Mesendoderm (in vitro differentiated cells): ENCODE data around the gene MEF2C.

ENCODE experiments used
- DNase-seq: peaks from one replicate; pipeline ENCODE4 v3.0.0; 2013
- H2AK5ac ChIP-seq: 2 replicates; pipeline ENCODE4 v1.6.1; 2013; ENCODE audit warnings: low read length, inconsistent platforms
- H2BK120ac ChIP-seq: 2 replicates; pipeline ENCODE4 v1.6.1; 2013; ENCODE audit warnings: low read depth, mild to moderate bottlenecking, low read length, moderate library complexity, mixed read lengths
- H2BK15ac ChIP-seq: replicated peaks from 2 replicates; pipeline ENCODE4 v1.6.1; 2013; ENCODE audit warnings: low read depth, mild to moderate bottlenecking, moderate library complexity
- H2BK5ac ChIP-seq: 2 replicates; pipeline ENCODE4 v1.6.1; 2013; ENCODE audit warnings: low read length, inconsistent platforms
- H3K18ac ChIP-seq: 2 replicates; pipeline ENCODE4 v1.6.1; 2013; ENCODE audit warnings: mild to moderate bottlenecking, low read length, mixed read lengths
- H3K23ac ChIP-seq: one replicate; pipeline ENCODE4 v1.6.1; 2013; ENCODE audit warnings: low read length
- H3K27ac ChIP-seq: 2 replicates; pipeline ENCODE4 v1.5.1; 2013; ENCODE audit warnings: low read depth, mild to moderate bottlenecking, inconsistent platforms, low read length, moderate library complexity
- H3K27me3 ChIP-seq: 2 replicates; pipeline ENCODE4 v1.6.1; 2013; ENCODE audit warnings: low read length, control low read depth, mild to moderate bottlenecking, inconsistent platforms; ENCODE audit not compliant: insufficient read depth, poor library complexity
- H3K36me3 ChIP-seq: 2 replicates; pipeline ENCODE4 v1.6.1; 2013; ENCODE audit warnings: low read length, inconsistent platforms; ENCODE audit not compliant: control insufficient read depth, insufficient read depth
- H3K4ac ChIP-seq: one replicate; pipeline ENCODE4 v1.6.1; 2013; ENCODE audit warnings: low read depth, mild to moderate bottlenecking, low read length, moderate library complexity
- H3K4me1 ChIP-seq: 2 replicates; pipeline ENCODE4 v1.6.1; 2013; ENCODE audit warnings: low read depth, low read length, inconsistent platforms; ENCODE audit not compliant: control insufficient read depth
- H3K4me2 ChIP-seq: 2 replicates; pipeline ENCODE4 v1.6.1; 2013; ENCODE audit warnings: low read length
- H3K4me3 ChIP-seq: 2 replicates; pipeline ENCODE4 v1.5.1; 2013; ENCODE audit warnings: mild to moderate bottlenecking, low read length
- H3K56ac ChIP-seq: one replicate; pipeline ENCODE4 v1.6.1; 2013; ENCODE audit warnings: low read length
- H3K79me1 ChIP-seq: 2 replicates; pipeline ENCODE4 v1.6.1; 2013; ENCODE audit warnings: low read length, inconsistent platforms
- H3K79me2 ChIP-seq: 2 replicates; pipeline ENCODE4 v1.6.1; 2013; ENCODE audit warnings: mild to moderate bottlenecking, low read length; ENCODE audit not compliant: control insufficient read depth, insufficient read depth
- H3K9ac ChIP-seq: 2 replicates; pipeline ENCODE4 v1.6.1; 2013; ENCODE audit warnings: low read length, inconsistent platforms
- H4K5ac ChIP-seq: one replicate; pipeline ENCODE4 v1.6.1; 2013; ENCODE audit warnings: low read length
- H4K8ac ChIP-seq: one replicate; pipeline ENCODE4 v1.6.1; 2013; ENCODE audit warnings: low read depth, mild to moderate bottlenecking, control low read depth, low read length, moderate library complexity
- WGBS: extraction: QIAGEN DNeasy Blood & Tissue Kit; methylation state at CpG from one replicate; pipeline ENCODE4 v1.1.7; 2013; ENCODE audit warnings: low lambda C conversion rate, missing lambda C conversion rate; ENCODE audit not compliant: insufficient coverage; ENCODE audit errors: extremely low coverage; 5-methylcytosine and 5-hydroxymethylcytosine counted together

The MEF2C gene

DNA sequence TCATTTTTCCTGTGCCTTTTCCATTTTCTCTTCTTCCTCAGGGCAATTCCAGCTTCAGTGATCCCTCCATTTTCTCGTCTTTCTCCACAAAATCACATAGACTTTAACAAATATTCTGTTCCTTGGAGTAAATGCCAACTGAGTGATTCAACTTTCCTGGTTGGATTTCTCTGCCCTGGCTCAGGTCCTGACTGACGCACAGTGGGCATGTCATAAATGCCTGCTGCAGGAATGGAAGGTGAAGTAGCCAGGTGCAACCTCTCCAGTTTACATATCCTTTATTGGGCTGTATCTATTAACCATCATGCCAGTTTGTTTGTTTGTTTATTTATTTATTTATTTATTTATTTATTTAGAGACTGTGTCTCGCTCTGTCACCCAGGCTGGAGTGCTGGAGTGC, 95.1 kb downstream of the MEF2C start:
- Histone ChIP-seq H3K18ac (no peak overlapping the region), H3K79me2 (no peaks in the 10 kb centered on the region), H4K5ac (no peak overlapping the region), H4K8ac (no peak overlapping the region), H2BK15ac (no peak overlapping the region), H3K23ac (no peak overlapping the region), H2BK120ac (no peak overlapping the region), H3K4me3 (no peak overlapping the region), H3K9ac (no peak overlapping the region), H3K4me2 (no peak overlapping the region), H3K56ac (no peak overlapping the region), H2AK5ac (no peak overlapping the region), H3K36me3 (no peaks in the 10 kb centered on the region), H3K27ac (no peak overlapping the region), H2BK5ac (no peak overlapping the region), H3K4ac (no peak overlapping the region), H3K4me1 (peaks cover 3% of the 10 kb centered on the region), H3K27me3 (no peaks in the 10 kb centered on the region), H3K79me1 (no peaks in the 10 kb centered on the region)
- DNase-seq = no peak
- no CpG with 5 or more reads among the region's 3 CpGs for WGBS

DNA sequence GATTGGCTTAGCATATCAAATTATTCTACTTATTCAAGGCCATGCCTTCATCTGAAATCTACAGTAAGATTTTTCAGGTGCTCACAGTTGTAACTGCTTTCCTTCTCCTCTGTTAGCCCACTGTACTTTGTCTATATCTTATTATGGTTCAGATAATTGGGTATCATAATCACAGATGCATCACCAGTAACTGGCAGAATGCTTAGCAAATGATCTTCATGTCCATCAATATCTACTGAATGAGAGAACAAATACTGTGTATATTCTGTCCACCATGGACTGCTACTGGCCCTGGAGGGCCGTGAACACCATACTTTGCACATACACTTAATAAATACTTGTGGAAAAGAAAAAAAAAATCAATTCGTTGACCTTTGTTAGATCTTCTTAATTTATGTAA, 96.2 kb downstream of the MEF2C start:
- H3K9ac ChIP-seq = no peak overlapping the region
- no peak overlapping the region for H3K4me2 ChIP-seq
- peaks cover 3% of the 10 kb centered on the region for H3K4me1 ChIP-seq
- no peak overlapping the region for H2BK120ac ChIP-seq
- no peak overlapping the region for H3K4ac ChIP-seq
- H3K36me3 ChIP-seq = no peaks in the 10 kb centered on the region
- H2BK15ac ChIP-seq = no peak overlapping the region
- no peak overlapping the region for H2AK5ac ChIP-seq
- no peak overlapping the region for H3K18ac ChIP-seq
- H4K5ac ChIP-seq = no peak overlapping the region
- no peak overlapping the region for H3K56ac ChIP-seq
- H4K8ac ChIP-seq = no peak overlapping the region
- no peaks in the 10 kb centered on the region for H3K79me2 ChIP-seq
- no CpG with 5 or more reads among the region's 2 CpGs for WGBS
- no peaks in the 10 kb centered on the region for H3K79me1 ChIP-seq
- no peaks in the 10 kb centered on the region for H3K27me3 ChIP-seq
- no peak overlapping the region for H3K27ac ChIP-seq
- H2BK5ac ChIP-seq = no peak overlapping the region
- no peak overlapping the region for H3K23ac ChIP-seq
- H3K4me3 ChIP-seq = no peak overlapping the region
- DNase-seq = no peak

DNA sequence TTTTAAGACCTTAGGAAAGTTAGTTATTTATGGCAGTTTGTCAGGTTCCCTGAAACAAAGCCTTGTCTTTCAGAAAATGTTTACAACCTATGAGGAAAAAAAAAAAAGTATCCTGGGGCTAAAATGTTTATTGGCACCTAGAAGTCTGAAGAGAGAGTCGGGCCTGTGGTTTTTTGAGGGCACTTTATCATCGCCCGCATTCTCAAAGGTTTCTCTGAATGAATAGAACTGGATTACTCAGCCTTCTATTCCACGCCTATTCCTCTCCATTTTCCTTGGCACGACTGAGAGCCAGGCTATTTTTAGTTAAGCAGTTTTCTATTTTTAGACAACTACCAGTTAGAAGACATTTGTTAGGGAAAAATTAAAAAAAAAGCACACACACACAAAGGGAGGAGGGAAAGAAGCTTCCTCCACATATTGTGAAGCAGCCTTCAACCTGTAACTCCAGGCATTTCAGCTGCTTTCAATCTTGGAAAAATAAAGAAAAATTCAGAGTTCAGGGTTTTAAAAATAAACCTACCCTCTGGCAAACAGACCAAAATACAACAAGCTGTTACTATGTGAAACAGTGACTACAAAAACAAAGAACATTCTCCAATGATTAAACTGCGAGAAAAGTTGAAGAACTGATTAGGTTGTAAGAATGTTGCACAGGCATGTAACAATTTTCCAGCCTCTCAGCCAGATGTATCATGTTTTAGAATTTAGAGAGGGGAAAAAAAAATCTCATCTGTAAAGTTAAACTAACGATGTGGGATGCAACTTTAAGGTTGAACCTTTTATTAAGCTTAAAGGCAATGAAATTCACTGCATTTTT, 97.0 kb downstream of the MEF2C start:
- WGBS = no CpG with 5 or more reads among the region's 7 CpGs
- no peak overlapping the region for H3K27ac ChIP-seq
- DNase-seq = peak; percentile 79
- no peak overlapping the region for H3K18ac ChIP-seq
- H3K27me3 ChIP-seq = no peaks in the 10 kb centered on the region
- H3K4me2 ChIP-seq = no peak overlapping the region
- H4K8ac ChIP-seq = no peak overlapping the region
- no peak overlapping the region for H2BK5ac ChIP-seq
- H3K79me2 ChIP-seq = no peaks in the 10 kb centered on the region
- peaks cover 3% of the 10 kb centered on the region for H3K4me1 ChIP-seq
- H3K4ac ChIP-seq = no peak overlapping the region
- H4K5ac ChIP-seq = no peak overlapping the region
- no peak overlapping the region for H2BK120ac ChIP-seq
- no peaks in the 10 kb centered on the region for H3K36me3 ChIP-seq
- no peak overlapping the region for H3K4me3 ChIP-seq
- no peak overlapping the region for H3K23ac ChIP-seq
- no peak overlapping the region for H3K56ac ChIP-seq
- H2AK5ac ChIP-seq = no peak overlapping the region
- no peak overlapping the region for H3K9ac ChIP-seq
- no peaks in the 10 kb centered on the region for H3K79me1 ChIP-seq
- H2BK15ac ChIP-seq = no peak overlapping the region

DNA sequence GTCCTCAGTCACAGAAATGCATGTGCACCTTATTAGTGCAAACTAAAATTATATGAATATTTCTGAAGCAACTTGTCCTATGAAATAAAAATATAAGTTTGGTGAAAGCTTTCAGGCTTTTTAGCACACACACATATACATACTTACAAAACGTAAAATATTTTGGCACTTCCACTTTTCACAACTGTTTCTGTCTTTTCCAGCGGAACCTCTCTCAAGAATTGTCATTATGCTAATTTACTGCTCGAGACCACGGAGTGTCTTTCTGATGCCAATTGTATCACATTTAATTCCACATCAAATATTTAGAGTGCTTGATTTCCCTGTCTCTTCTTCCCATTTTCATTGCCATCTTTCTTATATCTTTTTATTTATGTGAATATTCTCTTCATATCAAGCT, 100.4 kb downstream of the MEF2C start:
- Histone ChIP-seq H3K4me2 (no peak overlapping the region), H2AK5ac (no peak overlapping the region), H2BK120ac (no peak overlapping the region), H3K4ac (no peak overlapping the region), H3K9ac (no peak overlapping the region), H3K27ac (no peak overlapping the region), H3K79me2 (no peaks in the 10 kb centered on the region), H3K23ac (no peak overlapping the region), H3K79me1 (no peaks in the 10 kb centered on the region), H2BK15ac (no peak overlapping the region), H3K18ac (no peak overlapping the region), H3K36me3 (no peaks in the 10 kb centered on the region), H3K56ac (no peak overlapping the region), H4K8ac (no peak overlapping the region), H2BK5ac (no peak overlapping the region), H3K4me1 (peaks cover 3% of the 10 kb centered on the region), H3K4me3 (no peak overlapping the region), H4K5ac (no peak overlapping the region), H3K27me3 (no peaks in the 10 kb centered on the region)
- DNase-seq = no peak
- WGBS = no CpG with 5 or more reads among the region's 4 CpGs

DNA sequence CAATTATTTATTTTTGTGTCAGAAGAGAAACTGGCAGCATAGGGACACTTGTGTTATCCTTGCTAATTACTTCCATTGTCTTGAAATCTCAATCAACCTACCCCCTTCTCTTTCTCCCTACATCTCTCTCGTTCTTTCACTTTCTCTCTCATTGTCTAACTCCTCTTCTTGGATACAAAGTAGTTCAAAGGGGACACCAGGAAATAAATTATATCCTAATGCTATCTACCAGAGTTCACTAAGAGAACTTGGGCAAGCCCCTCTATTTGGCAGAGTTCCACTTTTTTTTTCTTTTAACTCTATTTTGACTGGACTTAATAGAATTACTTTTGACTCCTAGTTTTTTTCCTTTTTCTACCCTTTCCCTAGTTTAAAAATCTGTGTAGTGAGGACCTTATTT, 102.2 kb downstream of the MEF2C start:
- no peaks in the 10 kb centered on the region for H3K79me2 ChIP-seq
- no peak for DNase-seq
- no peak overlapping the region for H3K4ac ChIP-seq
- H2AK5ac ChIP-seq = no peak overlapping the region
- H3K18ac ChIP-seq = no peak overlapping the region
- H3K23ac ChIP-seq = no peak overlapping the region
- no peak overlapping the region for H3K4me3 ChIP-seq
- H3K79me1 ChIP-seq = no peaks in the 10 kb centered on the region
- H2BK15ac ChIP-seq = no peak overlapping the region
- H3K27me3 ChIP-seq = no peaks in the 10 kb centered on the region
- WGBS = 100% methylated on average over 1 of the region's 1 CpG
- no peak overlapping the region for H3K9ac ChIP-seq
- H4K8ac ChIP-seq = no peak overlapping the region
- no peaks in the 10 kb centered on the region for H3K36me3 ChIP-seq
- peaks cover 3% of the 10 kb centered on the region for H3K4me1 ChIP-seq
- no peak overlapping the region for H3K27ac ChIP-seq
- no peak overlapping the region for H4K5ac ChIP-seq
- H3K56ac ChIP-seq = no peak overlapping the region
- H2BK5ac ChIP-seq = no peak overlapping the region
- H3K4me2 ChIP-seq = no peak overlapping the region
- H2BK120ac ChIP-seq = no peak overlapping the region

DNA sequence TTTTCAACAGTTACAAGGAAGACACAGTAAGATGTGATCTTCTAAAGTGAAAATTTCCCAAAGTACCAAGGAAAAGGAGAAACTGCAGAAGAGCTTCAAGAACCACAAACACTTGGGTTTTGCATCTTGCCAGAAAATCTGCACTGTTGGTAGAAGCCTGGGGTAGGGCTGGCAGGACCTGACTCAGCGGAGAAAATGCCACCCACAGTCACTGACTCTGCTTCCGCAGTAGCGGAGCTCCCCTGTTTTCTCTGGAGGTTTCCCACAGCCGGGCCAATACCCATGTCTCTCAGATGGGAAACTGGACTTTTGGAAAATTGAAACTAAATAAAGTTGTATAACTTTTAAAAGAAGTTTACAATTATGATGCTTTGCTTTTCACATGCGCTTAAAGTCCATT, 104.2 kb downstream of the MEF2C start:
- Histone ChIP-seq H3K4me3 (no peak overlapping the region), H3K36me3 (no peaks in the 10 kb centered on the region), H3K79me1 (no peaks in the 10 kb centered on the region), H3K4ac (no peak overlapping the region), H3K23ac (no peak overlapping the region), H2BK120ac (no peak overlapping the region), H4K8ac (no peak overlapping the region), H2BK15ac (no peak overlapping the region), H3K9ac (no peak overlapping the region), H3K4me2 (no peak overlapping the region), H3K18ac (no peak overlapping the region), H3K4me1 (no peaks in the 10 kb centered on the region), H4K5ac (no peak overlapping the region), H3K79me2 (no peaks in the 10 kb centered on the region), H3K27ac (no peak overlapping the region), H3K27me3 (no peaks in the 10 kb centered on the region), H3K56ac (no peak overlapping the region), H2AK5ac (no peak overlapping the region), H2BK5ac (no peak overlapping the region)
- DNase-seq = no peak
- WGBS = no CpG with 5 or more reads among the region's 5 CpGs
